GM21786 (cell line): ENCODE measurements around the gene TSBP1.
A peak's percentile ranks its signal among the peaks of the same experiment; 100 is the strongest.

Source experiments
- ATAC-seq: cut with Tn5 transposase; IDR thresholded peaks from one replicate; pipeline ENCODE4 v1.9.1; 2021; ENCODE audit not compliant: unreplicated experiment

TSBP1 gene

GRCh38 chr6:32371803-32372202 lies at the start of gene TSBP1:
Gene TSBP1, minus strand, starts transcription at chr6:32371903. Its CDS starts 197 bp downstream, at chr6:32371706.
- no peak for ATAC-seq

- ATAC-seq = no peak
Observed at GRCh38 chr6:32416036-32416435, 44.3 kb upstream of the TSBP1 start.

DNA sequence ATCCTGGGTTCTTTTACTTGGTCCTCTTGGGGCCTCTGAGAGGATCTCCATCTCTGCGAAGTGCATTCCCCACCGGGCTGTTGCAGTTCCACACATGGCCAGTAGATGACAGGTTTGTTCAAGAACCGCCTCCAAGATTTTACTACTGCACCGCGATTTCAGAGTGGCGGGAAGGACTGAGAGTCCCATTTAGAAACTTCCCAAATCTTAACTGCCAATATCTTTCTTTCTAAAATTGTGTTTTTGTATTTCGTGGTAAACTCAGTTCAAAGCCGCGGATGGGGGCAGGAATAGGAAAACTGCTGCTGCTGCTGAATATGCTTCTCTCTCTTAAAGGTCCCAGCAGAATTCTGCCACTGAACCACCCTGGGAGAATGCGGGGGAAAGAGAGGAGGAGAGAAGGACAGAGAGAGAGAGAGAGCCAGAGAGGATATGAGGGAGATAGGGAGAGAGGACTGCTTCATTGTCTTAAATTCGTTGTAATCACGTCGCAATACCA lies 43.9 kb upstream of the TSBP1 start:
- ATAC-seq = no peak

- ATAC-seq = no peak
Observed at GRCh38 chr6:32413427-32414047, 41.8 kb upstream of the TSBP1 start.

DNA sequence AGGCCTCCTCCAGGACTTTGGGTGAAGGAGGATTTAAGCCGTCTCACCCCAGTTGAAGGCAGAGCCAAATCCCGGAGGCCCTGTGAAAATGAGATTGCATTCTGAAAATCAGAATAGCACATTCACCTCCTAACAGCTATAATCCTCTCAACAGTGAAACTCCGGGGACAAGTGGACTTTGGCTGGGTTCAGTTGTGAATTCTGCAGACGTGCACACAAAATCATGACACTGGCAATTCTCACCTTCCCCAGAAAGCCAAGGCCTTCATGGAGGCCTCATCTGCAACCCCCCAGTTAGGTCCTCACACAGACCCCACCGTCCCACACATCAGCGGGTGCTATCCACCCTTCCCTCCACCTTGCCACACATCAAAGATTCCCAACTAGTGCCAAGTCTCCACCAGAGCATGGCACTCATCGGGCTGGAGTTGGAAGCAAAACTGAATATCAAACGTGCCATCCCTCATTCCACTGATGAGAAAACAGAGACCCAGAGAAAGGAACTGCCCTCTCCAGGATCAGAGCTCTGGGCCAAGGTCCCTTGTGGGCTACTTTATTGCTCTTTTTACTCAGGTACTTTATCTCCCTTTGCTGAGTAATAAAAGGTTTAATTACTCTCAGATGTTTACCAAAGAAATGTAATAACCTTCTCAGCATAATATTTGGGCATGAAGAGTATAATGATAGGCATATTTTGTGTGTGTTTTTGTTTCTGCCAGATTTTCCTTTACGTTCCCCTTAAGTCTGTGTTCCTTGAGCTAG lies 40.0 kb upstream of the TSBP1 start:
- ATAC-seq = no peak

DNA sequence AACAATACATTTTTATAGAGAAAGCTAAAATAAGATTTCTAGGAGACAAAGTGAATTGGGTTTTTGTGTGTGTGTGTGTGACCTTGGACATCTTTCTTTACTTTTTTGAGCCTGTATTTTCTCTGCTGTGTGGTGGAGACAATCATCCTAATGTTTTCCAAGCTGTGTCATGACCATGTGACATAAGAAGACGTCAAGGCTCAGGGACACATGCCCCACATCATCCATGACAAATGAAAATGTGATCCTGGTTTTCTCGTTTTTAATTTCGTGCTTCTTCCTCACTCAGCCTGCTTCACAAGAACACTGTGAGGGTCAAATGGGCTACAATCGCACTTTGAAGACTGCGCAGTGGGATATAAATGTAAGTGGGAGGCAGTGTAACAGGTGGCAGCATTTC lies 39.2 kb upstream of the TSBP1 start:
- ATAC-seq = no peak

GRCh38 chr6:32406857-32407256 lies 35.2 kb upstream of the TSBP1 start, which contains the start of gene BTNL2:
Gene BTNL2, minus strand, starts transcription at chr6:32407181. Its CDS starts 58 bp downstream, at chr6:32407123.
- no peak for ATAC-seq

- ATAC-seq = no peak
Observed at GRCh38 chr6:32406197-32406596, 34.5 kb upstream of the TSBP1 start.

GRCh38 chr6:32405656-32406055 lies 34.0 kb upstream of the TSBP1 start:
- no peak for ATAC-seq

GRCh38 chr6:32402812-32403211 lies 31.1 kb upstream of the TSBP1 start:
- ATAC-seq = no peak

DNA sequence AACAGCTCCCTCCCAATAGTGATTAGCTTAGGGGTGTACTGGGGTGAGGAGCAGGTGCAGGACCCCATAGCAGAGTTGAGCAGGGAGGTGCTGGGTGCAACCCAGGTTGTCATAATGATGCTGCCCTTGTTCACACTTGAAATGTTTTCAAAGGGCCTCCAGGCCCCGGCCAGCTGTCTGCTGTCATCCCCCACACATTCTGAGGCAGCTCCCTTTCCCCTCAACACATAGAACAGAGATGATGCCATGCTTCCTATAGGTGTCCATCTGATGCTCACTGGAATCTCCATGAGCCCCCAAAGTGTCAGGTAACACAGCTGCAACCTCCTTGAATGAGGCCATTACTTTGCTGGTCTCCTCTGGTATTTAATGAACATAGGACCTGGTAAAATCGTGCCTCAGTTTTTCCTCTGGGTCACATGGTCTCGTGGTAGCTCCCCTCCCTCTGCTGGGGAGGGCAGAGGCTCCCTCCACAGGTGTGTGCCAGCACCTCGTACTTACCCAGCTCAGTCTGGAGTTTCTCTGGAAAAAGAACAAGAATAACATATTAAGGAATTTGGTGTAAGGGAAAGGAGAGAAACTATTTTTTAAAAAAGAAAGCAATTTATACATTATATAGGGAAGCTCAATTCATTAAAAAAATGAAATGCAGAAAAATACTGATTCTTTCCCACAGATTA lies 29.7 kb upstream of the TSBP1 start:
- ATAC-seq = no peak

GRCh38 chr6:32397252-32397920 lies 25.7 kb upstream of the TSBP1 start:
- ATAC-seq = peak; percentile 87

GRCh38 chr6:32396028-32396427 lies 24.3 kb upstream of the TSBP1 start:
- no peak for ATAC-seq

- ATAC-seq = no peak
Observed at GRCh38 chr6:32393665-32394420, 22.1 kb upstream of the TSBP1 start.

- no peak for ATAC-seq
Observed at GRCh38 chr6:32391505-32391904, 19.8 kb upstream of the TSBP1 start.

- no peak for ATAC-seq
Observed at GRCh38 chr6:32387589-32388340, 16.1 kb upstream of the TSBP1 start.

- ATAC-seq = no peak
Observed at GRCh38 chr6:32386040-32386439, 14.3 kb upstream of the TSBP1 start.

DNA sequence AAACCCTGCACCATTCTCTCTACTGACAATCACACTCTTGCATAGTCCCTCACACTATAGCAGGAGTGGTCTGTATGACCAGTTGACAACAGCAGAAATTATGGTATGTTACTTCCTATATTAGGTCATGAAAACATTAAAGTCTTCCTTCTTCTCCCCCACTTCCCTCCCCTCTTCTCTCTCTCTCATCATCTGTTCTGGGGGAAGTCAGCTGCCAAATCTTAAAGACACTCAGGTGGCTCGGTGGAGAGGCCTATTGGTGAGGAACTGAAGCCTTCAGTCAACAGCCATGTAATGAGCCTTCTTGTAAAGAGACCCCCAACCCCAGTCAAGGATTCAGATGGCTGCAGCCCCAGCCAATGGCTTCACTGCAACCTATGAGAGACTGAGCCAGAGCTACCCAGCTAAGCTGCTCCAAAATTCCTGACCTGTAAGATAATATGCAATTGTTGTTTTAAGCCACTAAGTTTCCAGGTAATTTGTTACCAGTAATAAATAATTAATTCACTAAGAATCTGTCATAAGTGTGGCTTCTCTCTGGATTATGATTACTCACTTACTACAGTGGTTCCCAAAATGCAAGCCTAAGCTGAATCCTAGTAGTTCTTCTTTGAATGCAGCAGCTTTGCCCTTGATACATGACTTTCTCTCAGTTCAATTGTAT lies 11.2 kb upstream of the TSBP1 start:
- no peak for ATAC-seq

- no peak for ATAC-seq
Observed at GRCh38 chr6:32379545-32379944, 7.8 kb upstream of the TSBP1 start.
